BLaER1 treated with 17β-estradiol and CSF1 and Interleukin-3, amounts not matched to agents 10 nM and 100 nM (cell line): ENCODE results near the gene OPTC.

Source experiments
- H3K27ac ChIP-seq, 11 experiments: shearing (Covaris generic); formaldehyde crosslinking; 2 replicates each; pipeline ENCODE4 v1.8.1; 2022
- H3K27me3 ChIP-seq, 11 experiments: shearing (Covaris generic); formaldehyde crosslinking; 2 replicates each; pipeline ENCODE4 v1.8.1; 2022
- H3K36me3 ChIP-seq, 11 experiments: shearing (Covaris generic); formaldehyde crosslinking; 2 replicates each; pipeline ENCODE4 v1.8.1; 2022
- H3K4me1 ChIP-seq, 10 experiments: shearing (Covaris generic); formaldehyde crosslinking; 2 replicates each; pipeline ENCODE4 v1.8.1; 2022
- H3K4me2 ChIP-seq, 11 experiments: shearing (Covaris generic); formaldehyde crosslinking; 2 replicates each; pipeline ENCODE4 v1.8.1; 2022
- H3K4me3 ChIP-seq, 10 experiments: shearing (Covaris generic); formaldehyde crosslinking; 2 replicates each; pipeline ENCODE4 v1.8.1; 2022
- H3K9ac ChIP-seq, 11 experiments: shearing (Covaris generic); formaldehyde crosslinking; 2 replicates each; pipeline ENCODE4 v1.8.1; 2022
- H3K9me3 ChIP-seq, 11 experiments: shearing (Covaris generic); formaldehyde crosslinking; replicated peaks in 1 of 11; 2 replicates each; pipeline ENCODE4 v1.8.1; 2022
- H4K20me1 ChIP-seq, 11 experiments: shearing (Covaris generic); formaldehyde crosslinking; 2 replicates each; pipeline ENCODE4 v1.8.1; 2022
- Cebpa-rat ChIP-seq, 11 experiments: shearing (Covaris generic); IDR thresholded peaks; 2 replicates each; pipeline ENCODE4 v1.8.1; 2022

The OPTC gene

DNA sequence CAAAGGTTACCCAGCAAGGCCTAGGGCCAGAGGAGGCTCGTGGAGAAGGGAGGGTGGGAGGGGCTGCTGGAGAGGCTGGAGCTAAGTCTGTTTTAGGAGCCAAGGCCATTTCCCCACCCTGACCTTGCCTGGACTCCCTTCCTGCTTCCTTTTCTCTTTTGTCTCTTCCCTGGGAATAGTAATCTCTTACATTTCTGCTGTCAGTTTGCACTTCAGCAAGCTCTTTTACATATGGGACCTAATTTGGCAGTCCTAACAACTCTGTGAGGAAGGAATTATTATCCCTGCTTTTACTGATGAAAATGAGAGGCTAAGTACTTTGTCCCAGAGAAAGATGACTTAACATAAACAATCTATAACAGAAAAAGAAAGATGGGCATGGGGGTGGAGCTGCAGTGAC, 13.8 kb downstream of the OPTC start:
- no peak overlapping the region for H3K27ac ChIP-seq
- no peak overlapping the region for H3K4me3 ChIP-seq
- no peak overlapping the region for H3K9ac ChIP-seq
- no peaks in the 10 kb centered on the region for H3K27me3 ChIP-seq
- H3K36me3 ChIP-seq = no peaks in the 10 kb centered on the region
- H3K4me1 ChIP-seq = peaks cover 0 to 15% (median 9%) of the 10 kb centered on the region in 10 experiments; a peak in 14 of 20 replicates
- no peaks in the 10 kb centered on the region for H3K9me3 ChIP-seq
- no peak overlapping the region for H3K4me2 ChIP-seq
- no peaks in the 10 kb centered on the region; a peak in 1 of 22 replicates for H4K20me1 ChIP-seq
- TF ChIP-seq Cebpa-rat (IDR thresholded peaks at IDR 0.05) = no peak

DNA sequence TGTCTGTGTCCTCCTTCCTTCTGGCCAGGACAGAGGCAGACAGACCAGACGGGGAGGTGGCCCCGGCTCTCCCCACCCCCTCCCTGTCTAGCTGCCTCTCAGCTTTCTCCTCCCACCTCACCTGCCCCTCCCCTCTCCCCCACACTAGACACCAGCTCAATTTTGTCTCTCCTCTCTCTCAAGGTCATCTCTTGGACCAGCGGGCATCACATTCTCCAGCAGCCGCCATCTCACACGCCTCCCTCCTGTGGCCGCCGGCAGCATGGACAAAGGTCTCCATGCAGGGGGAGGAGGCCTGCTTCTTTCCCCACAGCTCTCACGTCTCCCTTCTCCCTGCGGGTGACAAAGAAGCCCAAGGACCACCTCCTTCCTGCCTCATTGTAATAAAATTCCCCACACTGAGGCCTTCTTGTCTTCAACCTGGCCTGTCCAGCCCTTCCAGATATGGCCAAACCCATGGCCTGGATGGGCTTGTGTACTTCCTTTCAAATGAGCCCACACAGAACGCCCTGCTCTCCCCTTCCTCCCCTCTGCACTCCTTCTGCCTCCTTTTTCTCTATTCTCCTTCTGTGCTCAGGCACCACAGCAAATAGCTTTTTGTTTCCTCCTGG, 14.6 kb downstream of the OPTC start:
- Histone ChIP-seq H3K27me3 (no peaks in the 10 kb centered on the region), H3K4me3 (no peak overlapping the region), H3K27ac (no peak overlapping the region), H3K4me2 (no peak overlapping the region), H3K36me3 (no peaks in the 10 kb centered on the region), H4K20me1 (peaks cover 0 to 4% (median 0%) of the 10 kb centered on the region in 11 experiments; a peak in 1 of 22 replicates), H3K9ac (no peak overlapping the region), H3K4me1 (peaks cover 0 to 24% (median 16%) of the 10 kb centered on the region in 10 experiments; a peak in 16 of 20 replicates), H3K9me3 (no peaks in the 10 kb centered on the region)
- TF ChIP-seq Cebpa-rat (IDR thresholded peaks at IDR 0.05) = no peak

DNA sequence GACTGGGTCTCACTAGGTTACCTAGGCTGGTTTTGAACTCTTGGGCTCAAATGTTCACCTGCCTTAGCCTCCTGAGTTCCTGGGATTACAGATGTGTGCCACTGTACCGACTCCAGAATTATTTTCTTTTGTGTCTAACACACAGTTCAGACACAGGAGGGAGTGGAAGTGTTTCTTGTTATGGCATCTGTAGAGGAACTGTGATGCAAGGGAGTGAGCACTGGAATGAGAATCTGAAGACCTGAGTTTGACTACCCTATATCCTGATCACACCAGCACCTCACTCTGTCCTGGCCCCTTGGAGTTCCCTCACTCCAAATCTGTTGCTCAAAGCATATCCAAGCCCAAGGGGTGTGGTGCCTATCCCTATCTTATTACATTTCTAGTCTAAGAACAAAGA, 15.2 kb downstream of the OPTC start:
- peaks cover 0 to 7% (median 0%) of the 10 kb centered on the region in 11 experiments; a peak in 1 of 22 replicates for H4K20me1 ChIP-seq
- H3K9ac ChIP-seq = no peak overlapping the region
- H3K4me2 ChIP-seq = no peak overlapping the region
- no peaks in the 10 kb centered on the region for H3K9me3 ChIP-seq
- TF ChIP-seq Cebpa-rat (IDR thresholded peaks at IDR 0.05) = no peak
- peaks cover 0 to 26% (median 16%) of the 10 kb centered on the region in 10 experiments; a peak in 16 of 20 replicates for H3K4me1 ChIP-seq
- no peak overlapping the region for H3K27ac ChIP-seq
- no peaks in the 10 kb centered on the region for H3K27me3 ChIP-seq
- H3K4me3 ChIP-seq = no peak overlapping the region
- no peaks in the 10 kb centered on the region for H3K36me3 ChIP-seq

DNA sequence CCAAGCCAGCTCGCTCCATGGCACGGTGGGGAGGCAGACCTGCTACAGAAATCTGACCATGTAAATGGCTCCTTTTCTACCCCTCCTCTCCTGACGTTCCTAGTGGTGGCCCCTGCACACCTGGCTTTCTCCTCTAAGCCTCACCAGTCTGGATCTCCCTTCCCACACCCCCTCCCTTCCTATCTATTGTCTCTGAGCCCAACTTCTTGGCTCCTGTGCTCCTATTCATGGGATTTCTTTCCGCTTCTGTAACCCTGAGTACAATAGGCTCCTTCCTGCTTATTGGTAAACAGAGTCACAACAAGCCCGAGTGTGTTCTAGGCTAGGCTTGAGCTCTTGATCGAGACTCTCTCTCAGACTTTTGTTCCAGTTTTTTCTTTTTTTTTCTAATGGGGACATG, 17.6 kb downstream of the OPTC start:
- H3K36me3 ChIP-seq = no peaks in the 10 kb centered on the region
- H3K9me3 ChIP-seq = no peaks in the 10 kb centered on the region
- H3K4me2 ChIP-seq = no peak overlapping the region; a peak in 1 of 22 replicates
- TF ChIP-seq Cebpa-rat (IDR thresholded peaks at IDR 0.05) = no peak
- H3K4me3 ChIP-seq = no peak overlapping the region
- H3K4me1 ChIP-seq = peaks cover 0 to 30% (median 16%) of the 10 kb centered on the region in 10 experiments; a peak in 16 of 20 replicates
- no peaks in the 10 kb centered on the region for H3K27me3 ChIP-seq
- peaks cover 0 to 7% (median 0%) of the 10 kb centered on the region in 11 experiments; a peak in 1 of 22 replicates for H4K20me1 ChIP-seq
- H3K9ac ChIP-seq = no peak overlapping the region
- peak overlapping the region in 2 of 11 experiments; percentile 56 to 62; a peak in 2 of 22 replicates for H3K27ac ChIP-seq

DNA sequence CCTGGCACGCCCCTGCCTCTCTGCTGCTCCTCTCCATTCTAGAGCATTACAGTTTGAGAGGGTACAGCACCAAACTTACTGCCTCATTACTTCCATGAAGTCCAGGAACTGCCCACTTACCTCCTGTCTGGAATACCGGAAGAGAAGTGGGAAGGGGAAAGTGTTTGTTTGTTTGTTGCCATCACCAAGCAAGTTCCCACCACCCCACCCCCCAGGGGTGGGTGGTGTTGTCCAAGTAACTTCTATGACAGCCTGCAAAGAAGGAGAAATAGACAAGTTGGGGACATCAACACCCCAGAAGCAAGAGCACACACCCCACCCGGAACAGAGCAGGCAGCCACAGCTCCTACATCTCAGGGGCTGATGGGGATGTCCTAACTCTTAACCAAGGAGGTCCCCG, 18.0 kb downstream of the OPTC start:
- 0 out of 22 replicates have a peak overlapping the region, but pooled peaks of 1 of the 11 experiments have one; percentile 18 for H3K9ac ChIP-seq
- H4K20me1 ChIP-seq = peaks cover 0 to 7% (median 0%) of the 10 kb centered on the region in 11 experiments; a peak in 1 of 22 replicates
- H3K4me3 ChIP-seq = no peak overlapping the region
- peaks cover 0 to 30% (median 16%) of the 10 kb centered on the region in 10 experiments; a peak in 16 of 20 replicates for H3K4me1 ChIP-seq
- no peak for TF ChIP-seq Cebpa-rat (IDR thresholded peaks at IDR 0.05)
- peak overlapping the region in 4 of 11 experiments; percentile 58 to 72 (median 68); a peak in 7 of 22 replicates for H3K4me2 ChIP-seq
- no peaks in the 10 kb centered on the region for H3K9me3 ChIP-seq
- no peaks in the 10 kb centered on the region for H3K27me3 ChIP-seq
- H3K36me3 ChIP-seq = no peaks in the 10 kb centered on the region
- peak overlapping the region in 3 of 11 experiments; percentile 4 to 62 (median 56); a peak in 3 of 22 replicates for H3K27ac ChIP-seq

DNA sequence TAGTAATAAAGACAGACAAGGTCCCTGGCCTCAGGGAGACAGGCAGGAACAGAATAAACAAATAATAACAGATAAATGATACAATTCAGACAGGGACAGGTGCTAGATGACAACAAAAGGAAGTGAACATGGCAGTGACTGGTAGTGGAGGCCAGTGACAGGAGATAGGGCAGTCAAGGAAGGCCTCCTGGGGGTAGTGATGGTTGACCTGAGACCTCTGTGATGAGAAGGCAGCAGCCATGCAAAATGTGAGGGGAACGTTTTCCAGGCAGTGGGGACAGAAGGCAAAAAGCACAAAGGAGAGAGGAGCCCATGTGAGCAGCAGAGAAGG, 18.5 kb downstream of the OPTC start:
- Histone ChIP-seq H3K27ac (peak overlapping the region in 4 of 11 experiments; percentile 4 to 62 (median 48); a peak in 5 of 22 replicates), H3K4me3 (no peak overlapping the region), H3K36me3 (no peaks in the 10 kb centered on the region), H3K4me2 (peak overlapping the region in 7 of 11 experiments; percentile 5 to 72 (median 58); a peak in 10 of 22 replicates), H3K9me3 (no peaks in the 10 kb centered on the region), H3K9ac (no peak overlapping the region), H3K27me3 (no peaks in the 10 kb centered on the region), H3K4me1 (peaks cover 0 to 30% (median 14%) of the 10 kb centered on the region in 10 experiments; a peak in 16 of 20 replicates), H4K20me1 (peaks cover 0 to 7% (median 0%) of the 10 kb centered on the region in 11 experiments; a peak in 1 of 22 replicates)
- no peak for TF ChIP-seq Cebpa-rat (IDR thresholded peaks at IDR 0.05)

DNA sequence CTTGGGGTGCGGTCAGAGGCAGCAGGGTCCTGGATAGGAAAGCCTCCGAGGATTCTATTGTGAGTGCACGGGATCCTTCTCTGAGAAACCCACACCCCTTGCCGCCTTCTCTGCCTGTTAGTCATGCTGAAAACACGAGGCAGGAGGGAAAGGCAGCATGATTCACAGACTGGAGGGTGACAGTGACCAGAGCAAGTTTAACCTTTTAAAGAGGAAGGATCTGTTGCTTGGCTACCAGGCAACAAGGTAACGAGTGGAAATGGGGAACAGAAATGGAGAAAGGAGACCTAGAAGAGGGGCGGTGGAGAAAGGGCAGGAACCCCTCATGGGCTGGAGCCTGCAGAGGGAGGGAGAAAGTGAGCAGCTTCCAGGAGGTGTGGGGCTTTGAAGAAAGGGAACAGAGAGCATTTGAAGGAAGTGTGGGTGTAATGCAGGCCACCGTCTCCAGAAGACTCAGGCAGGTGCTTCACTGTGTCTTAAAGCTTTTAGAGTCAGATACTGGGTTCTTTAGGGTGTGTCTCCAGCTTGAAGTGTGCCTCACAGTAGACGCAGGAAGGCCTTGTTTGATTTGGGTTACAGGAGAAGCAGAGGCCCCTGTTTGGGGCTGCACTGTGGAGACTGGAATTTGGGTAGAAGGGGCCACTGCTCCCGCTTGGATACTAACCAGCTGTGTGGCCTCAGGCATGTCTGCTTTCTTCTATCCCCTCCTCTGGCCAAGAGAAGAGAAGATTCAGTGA, 19.1 kb downstream of the OPTC start:
- Histone ChIP-seq H3K27ac (peak overlapping the region in 3 of 11 experiments; percentile 40 to 62 (median 56); a peak in 6 of 22 replicates), H3K4me3 (no peak overlapping the region)

DNA sequence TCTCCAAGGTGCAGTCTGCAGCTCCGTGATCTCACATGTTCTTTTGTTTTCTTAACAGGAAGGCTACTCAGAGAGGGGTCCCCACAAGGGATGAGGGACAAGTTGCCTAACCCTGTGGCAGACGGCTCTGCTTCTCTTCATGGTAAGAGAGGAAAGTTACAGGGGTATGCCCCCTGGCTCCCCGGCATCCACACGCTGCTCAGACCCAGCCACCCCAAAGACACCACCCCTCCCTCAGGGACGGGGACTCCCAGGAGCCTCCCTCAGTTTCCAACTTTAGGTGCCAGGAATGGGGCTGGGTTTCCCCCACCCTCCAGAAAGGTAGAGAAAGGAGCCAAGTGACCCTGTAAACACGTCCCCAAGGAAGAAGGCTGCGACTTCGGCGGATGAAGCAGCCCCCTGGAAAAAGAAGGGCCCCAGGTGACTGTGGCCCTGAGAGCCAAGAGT, 19.7 kb downstream of the OPTC start:
- no peaks in the 10 kb centered on the region for H3K36me3 ChIP-seq
- peak overlapping the region in 2 of 11 experiments; percentile 26 to 56; a peak in 3 of 22 replicates for H3K27ac ChIP-seq
- H3K9me3 ChIP-seq = no peaks in the 10 kb centered on the region
- no peak for TF ChIP-seq Cebpa-rat (IDR thresholded peaks at IDR 0.05)
- H3K4me3 ChIP-seq = no peak overlapping the region
- peak overlapping the region in 5 of 11 experiments; percentile 48 to 72 (median 68); a peak in 11 of 22 replicates for H3K4me2 ChIP-seq
- 0 out of 22 replicates have a peak overlapping the region, but pooled peaks of 1 of the 11 experiments have one; percentile 2 for H3K9ac ChIP-seq
- H3K27me3 ChIP-seq = no peaks in the 10 kb centered on the region
- peaks cover 0 to 7% (median 0%) of the 10 kb centered on the region in 11 experiments; a peak in 1 of 22 replicates for H4K20me1 ChIP-seq
- H3K4me1 ChIP-seq = peaks cover 0 to 30% (median 14%) of the 10 kb centered on the region in 10 experiments; a peak in 16 of 20 replicates

More for the DNA sequence above, 19.1 kb downstream of the OPTC start:
- Histone ChIP-seq H4K20me1 (peaks cover 0 to 7% (median 0%) of the 10 kb centered on the region in 11 experiments; a peak in 1 of 22 replicates), H3K4me2 (peak overlapping the region in 7 of 11 experiments; percentile 5 to 72 (median 58); a peak in 12 of 22 replicates), H3K36me3 (no peaks in the 10 kb centered on the region), H3K9me3 (no peaks in the 10 kb centered on the region), H3K9ac (peak overlapping the region in 1 of 11 experiments; percentile 2; a peak in 1 of 22 replicates), H3K4me1 (peaks cover 0 to 30% (median 14%) of the 10 kb centered on the region in 10 experiments; a peak in 16 of 20 replicates), H3K27me3 (no peaks in the 10 kb centered on the region)
- TF ChIP-seq Cebpa-rat (IDR thresholded peaks at IDR 0.05) = no peak
